Endothelial cell of umbilical vein (primary cell): Measurements from ENCODE around the gene EFCAB8.

Experiments used
- CTCF ChIP-seq, 2 donors: IDR thresholded peaks; 1 replicate in 1 of 2; 2 replicates in 1 of 2; pipeline ENCODE4 v1.5.1; 2011; ENCODE audit warnings: low read length in 2 of 2, mild to moderate bottlenecking in 2 of 2, moderate library complexity in 2 of 2, control low read depth in 1 of 2, inconsistent platforms in 1 of 2, low read depth in 1 of 2; ENCODE audit not compliant: insufficient read depth in 1 of 2; ENCODE audit errors: extremely low read depth in 1 of 2
- EZH2 ChIP-seq: IDR thresholded peaks from 2 replicates; pipeline ENCODE4 v1.6.1; 2012; ENCODE audit warnings: borderline replicate concordance, low read depth, mild to moderate bottlenecking, moderate library complexity, low read length, inconsistent platforms; ENCODE audit not compliant: severe bottlenecking
- JUN ChIP-seq: IDR thresholded peaks from 2 replicates; pipeline ENCODE4 v1.6.1; 2011; ENCODE audit warnings: borderline replicate concordance, low read depth; ENCODE audit not compliant: insufficient read length, insufficient read depth
- POLR2A ChIP-seq: IDR thresholded peaks from 2 replicates; pipeline ENCODE4 v1.6.1; 2012; ENCODE audit warnings: low read depth, mild to moderate bottlenecking, control low read depth, low read length

GRCh38 chr20:32858701-32859372 lies at the start of gene EFCAB8:
- TF ChIP-seq CTCF (IDR thresholded peaks at IDR 0.05; ENCODE audit: extremely low read depth in 1 of 2, insufficient read depth in 1 of 2, low read depth in 1 of 2, low read length in 2 of 2) (no peak), JUN (no peak), POLR2A (no peak), EZH2 (no peak)
